Fibroblast of skin of right biceps (primary cell): Measurements from ENCODE around the gene LDAH.

ENCODE experiments used
- DNase-seq: peaks from one replicate; pipeline ENCODE4 v3.0.0-alpha.2; 2013

Gene LDAH

GRCh38 chr2:20649576-20649975, 173.3 kb downstream of the LDAH start:
- DNase-seq, result no peak

GRCh38 chr2:20648831-20649230, 174.1 kb downstream of the LDAH start:
- DNase-seq, result no peak

- no peak for DNase-seq
Measured at GRCh38 chr2:20648206-20648605, 174.7 kb downstream of the LDAH start.

- DNase-seq, result no peak
Measured at GRCh38 chr2:20647738-20648137, 175.2 kb downstream of the LDAH start.

DNA sequence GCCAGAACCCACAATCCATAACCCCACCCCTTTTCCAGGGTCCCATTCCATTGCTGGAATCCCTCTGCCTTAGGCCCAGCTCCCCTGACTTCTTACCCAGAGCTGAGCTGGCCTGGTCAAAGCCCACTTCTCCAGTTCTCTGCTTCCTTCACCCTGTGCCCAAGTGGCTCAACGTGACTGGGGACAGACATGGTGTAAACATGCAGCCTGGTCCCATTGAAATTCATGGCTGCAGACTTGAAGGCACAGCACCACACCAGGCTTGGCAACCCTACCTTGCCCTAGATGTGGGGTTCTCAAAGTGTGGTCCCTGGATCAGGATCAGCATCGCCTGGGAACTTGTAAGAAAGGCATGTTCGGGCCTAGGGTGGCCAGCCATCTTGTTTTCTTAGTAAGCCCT, 175.7 kb downstream of the LDAH start:
- DNase-seq, result no peak

GRCh38 chr2:20646446-20646845, 176.5 kb downstream of the LDAH start:
- DNase-seq, result no peak

DNA sequence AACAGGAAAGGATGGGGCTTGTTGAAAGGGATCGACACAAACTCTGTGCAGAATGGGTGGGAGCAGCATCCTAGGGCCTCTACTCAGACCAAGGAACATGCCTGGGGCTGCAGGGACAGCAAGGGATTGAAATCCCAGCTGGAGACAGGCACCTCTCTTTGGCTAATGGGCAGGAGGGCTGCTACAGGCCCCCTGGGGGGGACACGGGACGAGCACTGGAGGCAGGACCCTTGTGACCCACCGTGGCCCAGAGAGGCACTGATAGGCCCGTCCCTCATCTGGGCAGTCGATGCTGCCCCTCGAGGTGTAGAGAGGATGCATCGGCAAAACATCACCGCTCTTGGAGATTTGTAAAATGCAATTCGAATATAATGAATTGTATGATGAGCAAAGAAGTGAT, 177.1 kb downstream of the LDAH start:
- DNase-seq, result no peak

GRCh38 chr2:20645301-20645701, 177.6 kb downstream of the LDAH start:
- DNase-seq, result no peak

GRCh38 chr2:20643826-20644225, 179.1 kb downstream of the LDAH start:
- no peak for DNase-seq

DNA sequence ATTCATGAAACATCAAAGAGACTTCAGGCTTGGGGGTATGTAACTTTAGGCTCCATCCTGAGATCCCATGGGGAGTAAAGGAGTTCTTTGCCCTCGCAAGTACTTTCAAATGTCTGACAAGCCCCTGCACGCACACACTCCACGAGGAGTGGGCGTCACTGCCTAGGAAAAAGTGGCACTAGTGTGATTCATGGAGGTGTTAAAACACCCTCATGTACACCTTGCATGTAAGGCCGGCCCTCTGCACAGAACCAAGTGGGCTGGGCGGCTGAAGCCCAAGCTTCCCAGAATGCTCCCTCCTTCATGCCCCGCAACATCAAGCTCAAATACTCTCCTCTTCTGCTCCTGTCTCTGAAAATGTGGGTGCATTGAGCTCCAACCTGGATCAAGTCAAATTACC, 179.8 kb downstream of the LDAH start:
- DNase-seq, result no peak

GRCh38 chr2:20642055-20642971, 180.6 kb downstream of the LDAH start:
- peak; percentile 58 for DNase-seq

- DNase-seq, result peak; percentile 41
Measured at GRCh38 chr2:20641123-20641985, 181.5 kb downstream of the LDAH start.

- no peak for DNase-seq
Measured at GRCh38 chr2:20640411-20641122, 182.3 kb downstream of the LDAH start.

DNA sequence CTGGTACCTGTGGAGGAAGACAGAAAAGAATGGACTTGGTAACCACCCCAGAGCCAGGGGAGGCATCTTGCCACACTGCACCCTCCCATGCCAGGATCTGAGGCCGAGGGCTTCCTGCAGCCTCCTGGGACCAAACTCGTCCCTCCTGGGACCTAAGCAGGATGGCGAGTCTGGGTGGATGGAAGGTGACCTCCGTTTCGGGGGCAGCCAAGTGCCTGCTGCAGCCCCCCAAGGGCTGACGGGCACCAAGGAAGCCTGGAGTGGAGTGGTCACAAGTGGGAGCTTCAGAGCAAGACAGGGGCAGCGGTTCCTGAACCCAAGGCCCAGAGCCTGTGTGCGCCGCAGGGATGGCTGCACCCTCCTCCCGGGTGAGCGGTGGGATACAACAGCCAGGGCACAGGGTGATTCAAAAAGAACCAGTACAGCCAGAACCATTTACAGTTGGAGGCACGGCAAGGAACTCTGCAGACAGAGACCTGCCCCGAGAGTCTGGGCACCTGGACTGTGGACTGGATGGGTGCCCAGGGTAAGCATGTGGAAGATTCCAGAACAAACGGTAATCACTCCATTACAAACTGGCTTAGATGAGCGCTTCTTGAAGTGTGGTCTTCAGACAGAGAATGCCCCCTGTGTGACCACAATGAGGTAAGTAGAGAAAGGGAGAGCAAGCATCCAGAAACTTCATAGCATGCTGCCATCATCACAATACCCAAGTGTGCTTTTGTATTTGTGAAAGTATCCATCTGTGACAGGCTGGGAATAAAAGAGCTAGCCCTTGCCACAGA, 184.1 kb downstream of the LDAH start:
- no peak for DNase-seq

GRCh38 chr2:20638014-20638413, 184.9 kb downstream of the LDAH start:
- DNase-seq, result no peak

GRCh38 chr2:20637147-20637546, 185.8 kb downstream of the LDAH start:
- DNase-seq, result no peak

DNA sequence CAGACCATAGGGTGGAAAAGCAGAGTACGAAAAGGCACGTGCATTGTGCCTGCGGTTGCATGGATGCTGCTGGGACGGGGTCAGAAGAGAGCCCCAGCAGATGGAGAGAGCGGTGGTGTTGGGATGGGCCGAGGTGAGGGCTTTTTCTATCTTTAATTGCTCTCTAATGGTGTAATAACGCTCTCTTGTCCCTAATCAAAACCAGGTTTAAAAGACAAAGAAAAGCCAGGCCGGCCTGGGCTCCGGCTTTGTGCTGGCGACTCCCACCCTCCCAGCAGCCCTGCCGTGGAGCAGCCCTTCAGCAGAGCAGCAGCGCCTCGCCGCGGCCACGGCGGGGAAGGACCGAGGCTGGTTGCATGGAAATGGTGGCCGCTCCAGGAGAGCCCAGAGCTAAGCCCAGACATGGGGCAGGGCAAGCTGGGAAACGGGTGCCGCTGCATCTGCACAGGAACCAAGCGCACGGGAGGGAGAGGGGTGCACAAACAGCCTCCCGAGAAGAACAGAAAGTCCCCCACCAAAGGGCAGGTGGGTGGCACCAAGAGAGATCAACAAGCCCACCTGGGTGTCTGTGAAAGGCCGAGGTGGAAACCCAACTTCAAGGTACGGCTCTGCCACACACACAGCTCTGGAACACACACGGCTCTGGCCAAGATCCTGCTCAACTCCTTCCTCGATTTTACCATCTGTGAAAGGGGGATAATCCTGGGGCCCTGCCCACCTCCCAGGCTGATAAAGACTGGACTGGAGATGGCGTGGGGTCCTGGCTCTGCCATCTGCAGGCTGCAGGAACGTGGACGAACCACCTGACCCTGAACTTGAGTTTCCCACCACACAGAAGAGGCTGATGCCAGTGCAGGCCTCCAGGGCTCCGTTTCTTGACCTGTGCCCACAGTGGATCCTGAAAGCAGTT, 187.0 kb downstream of the LDAH start:
- peak; percentile 78 for DNase-seq

GRCh38 chr2:20635113-20635510, 187.8 kb downstream of the LDAH start:
- no peak for DNase-seq

DNA sequence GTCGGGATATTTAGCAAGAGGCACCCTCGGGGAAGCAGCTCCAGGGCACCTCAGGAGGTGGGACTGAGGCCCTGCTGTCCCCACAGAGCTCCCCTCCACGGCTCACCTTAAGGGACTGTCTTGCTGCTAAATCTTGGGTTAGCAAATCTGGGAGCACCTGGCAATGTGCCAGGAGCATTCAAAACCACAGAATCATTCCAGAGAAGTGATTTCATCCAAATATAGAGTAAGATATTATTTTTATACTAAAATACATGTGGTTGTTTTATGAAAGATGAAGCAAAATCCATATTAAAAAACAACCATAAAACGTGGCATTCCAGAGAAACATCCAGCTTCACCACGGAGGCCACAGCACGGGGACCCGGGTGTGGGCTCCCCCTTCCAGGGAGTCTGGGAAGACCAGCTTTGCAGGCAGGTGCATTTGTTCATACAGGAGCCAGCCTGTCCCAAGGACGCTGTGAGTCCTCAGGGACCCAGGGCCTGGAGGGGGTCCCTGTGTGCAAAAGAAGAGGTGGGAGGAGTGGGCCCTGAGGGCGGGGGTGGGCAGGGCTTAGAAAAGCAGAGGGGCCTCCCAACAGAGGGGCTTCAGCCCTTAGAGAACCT, 188.3 kb downstream of the LDAH start:
- peak; percentile 76 for DNase-seq
